HG03571 (cell line): ENCODE measurements around the gene ULK1.

Experiments used
- ATAC-seq: cut with Tn5 transposase; IDR thresholded peaks from one replicate; pipeline ENCODE4 v1.9.1; 2021; ENCODE audit not compliant: unreplicated experiment

The ULK1 gene

GRCh38 chr12:131918311-131919050 is 24.1 kb downstream of the ULK1 start:
- no peak for ATAC-seq

DNA sequence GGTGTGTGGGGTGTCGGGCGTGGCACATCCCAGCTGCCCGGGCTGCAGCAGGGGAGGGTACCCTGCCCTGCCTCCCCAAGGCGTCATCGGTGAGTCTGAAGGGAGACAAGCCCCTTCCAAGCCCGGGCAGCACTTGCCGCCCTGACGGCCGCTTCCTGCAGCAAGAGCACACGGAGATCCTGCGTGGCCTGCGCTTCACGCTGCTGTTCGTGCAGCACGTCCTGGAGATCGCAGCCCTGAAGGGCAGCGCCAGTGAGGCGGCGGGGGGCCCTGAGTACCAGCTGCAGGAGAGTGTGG is 24.6 kb downstream of the ULK1 start:
- ATAC-seq = no peak

DNA sequence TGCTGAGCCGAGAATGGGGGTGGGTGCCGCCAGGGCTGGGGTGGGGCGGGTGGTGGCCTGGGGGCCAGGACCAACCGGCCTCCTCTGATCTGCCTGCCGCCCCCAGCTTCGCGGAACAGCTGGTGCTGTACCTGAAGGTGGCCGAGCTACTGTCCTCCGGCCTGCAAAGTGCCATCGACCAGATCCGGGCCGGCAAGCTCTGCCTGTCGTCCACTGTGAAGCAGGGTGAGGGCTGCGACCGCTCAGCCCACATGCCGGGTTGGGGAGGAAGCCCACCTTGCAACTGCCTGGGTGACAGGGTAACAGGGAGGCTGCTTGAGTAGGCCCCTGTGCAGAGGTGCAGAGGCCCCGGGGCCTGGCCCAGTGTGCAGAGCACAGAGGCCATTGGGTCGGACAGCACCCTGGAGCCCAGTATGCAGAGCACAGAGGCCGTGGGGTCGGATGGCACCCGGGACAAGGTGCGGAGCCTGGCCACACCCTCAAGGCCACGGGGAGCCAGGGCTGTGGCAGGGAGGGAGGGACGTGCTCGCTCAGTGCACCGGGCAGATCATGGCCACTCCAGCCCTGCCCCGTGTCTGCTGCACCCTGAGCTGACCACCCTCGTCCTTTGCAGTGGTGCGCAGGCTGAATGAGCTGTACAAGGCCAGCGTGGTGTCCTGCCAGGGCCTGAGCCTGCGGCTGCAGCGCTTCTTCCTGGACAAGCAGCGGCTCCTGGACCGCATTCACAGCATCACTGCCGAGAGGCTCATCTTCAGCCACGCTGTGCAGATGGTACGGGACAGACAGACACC is 25.1 kb downstream of the ULK1 start:
- no peak for ATAC-seq

DNA sequence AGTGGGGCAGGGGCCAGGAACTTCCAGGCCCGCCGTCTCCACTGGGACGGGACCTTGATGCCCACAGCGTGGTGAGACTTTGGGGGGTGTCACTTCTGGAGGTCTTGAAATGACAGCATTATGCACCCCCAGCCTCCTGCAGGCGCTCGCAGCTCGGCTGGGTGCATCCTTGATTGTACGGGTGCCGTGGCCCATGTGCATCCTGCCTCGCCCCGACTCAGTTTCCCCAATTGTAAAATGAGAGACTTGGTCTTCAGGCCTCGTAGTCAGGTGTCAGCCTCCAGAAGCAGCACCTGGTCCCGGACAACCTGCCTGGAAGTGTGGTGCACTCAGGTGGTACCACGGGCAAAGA is 25.7 kb downstream of the ULK1 start:
- ATAC-seq = no peak

DNA sequence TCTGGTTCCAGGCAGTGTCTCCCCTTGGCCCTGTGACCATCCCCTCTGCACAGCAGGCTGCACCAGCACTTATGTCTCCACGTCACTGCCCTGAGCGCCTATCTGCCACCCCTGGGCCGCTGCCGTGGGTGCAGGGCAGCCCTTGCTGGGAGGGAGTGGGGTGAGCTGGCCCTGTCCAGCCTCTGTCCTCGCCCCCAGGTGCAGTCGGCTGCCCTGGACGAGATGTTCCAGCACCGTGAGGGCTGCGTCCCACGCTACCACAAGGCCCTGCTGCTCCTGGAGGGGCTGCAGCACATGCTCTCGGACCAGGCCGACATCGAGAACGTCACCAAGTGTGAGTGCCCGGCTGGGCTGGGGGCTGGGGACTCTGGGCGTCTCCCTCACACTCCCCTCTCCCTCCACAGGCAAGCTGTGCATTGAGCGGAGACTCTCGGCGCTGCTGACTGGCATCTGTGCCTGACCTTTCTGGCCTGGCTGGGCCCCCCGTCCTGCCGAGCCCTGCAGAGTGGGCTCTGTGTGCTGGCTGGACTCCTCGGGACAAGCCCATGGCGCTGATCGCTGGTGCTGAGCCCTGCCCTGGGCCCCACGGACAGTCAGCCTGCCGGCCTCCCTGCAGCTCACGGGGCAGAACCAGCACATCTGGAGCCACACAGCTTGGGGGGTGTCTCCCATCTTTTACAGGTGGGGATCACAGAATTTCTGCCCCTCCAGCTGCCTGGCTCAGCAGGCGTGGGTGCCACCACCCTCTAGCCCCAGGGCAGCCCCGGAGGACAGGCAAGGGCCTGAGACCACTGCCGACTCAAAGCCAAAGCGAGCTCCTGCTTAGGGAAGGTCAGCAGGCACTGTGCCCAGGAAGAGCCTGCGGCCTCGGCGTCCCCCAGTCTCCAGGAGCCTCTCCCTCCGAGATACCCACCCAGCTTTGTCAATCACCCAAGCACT is 26.7 kb downstream of the ULK1 start:
- no peak for ATAC-seq

- no peak for ATAC-seq
Observed at GRCh38 chr12:131921866-131922769, 27.7 kb downstream of the ULK1 start.

DNA sequence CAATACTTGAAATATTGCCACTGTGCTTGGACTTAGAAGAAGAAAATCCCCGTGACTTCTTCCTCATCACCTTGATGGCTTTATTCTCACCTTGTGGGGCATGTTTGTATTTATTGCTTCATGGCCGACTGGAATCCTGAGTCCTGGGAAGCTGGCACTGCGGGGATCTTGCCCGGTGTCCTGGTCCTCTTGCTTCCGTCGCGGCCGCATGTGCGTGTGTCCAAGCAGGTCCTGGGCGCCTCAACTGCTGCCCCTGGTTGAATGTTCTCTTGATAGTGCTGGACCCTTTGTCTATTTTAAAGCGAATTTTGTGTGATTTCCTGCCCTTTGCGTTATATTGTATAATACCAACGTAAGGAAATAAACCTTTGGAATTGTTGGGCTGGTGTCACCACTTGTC is 28.4 kb downstream of the ULK1 start:
- ATAC-seq = no peak

- peak; percentile 74 for ATAC-seq
Observed at GRCh38 chr12:131923260-131923659, 28.8 kb downstream of the ULK1 start.

DNA sequence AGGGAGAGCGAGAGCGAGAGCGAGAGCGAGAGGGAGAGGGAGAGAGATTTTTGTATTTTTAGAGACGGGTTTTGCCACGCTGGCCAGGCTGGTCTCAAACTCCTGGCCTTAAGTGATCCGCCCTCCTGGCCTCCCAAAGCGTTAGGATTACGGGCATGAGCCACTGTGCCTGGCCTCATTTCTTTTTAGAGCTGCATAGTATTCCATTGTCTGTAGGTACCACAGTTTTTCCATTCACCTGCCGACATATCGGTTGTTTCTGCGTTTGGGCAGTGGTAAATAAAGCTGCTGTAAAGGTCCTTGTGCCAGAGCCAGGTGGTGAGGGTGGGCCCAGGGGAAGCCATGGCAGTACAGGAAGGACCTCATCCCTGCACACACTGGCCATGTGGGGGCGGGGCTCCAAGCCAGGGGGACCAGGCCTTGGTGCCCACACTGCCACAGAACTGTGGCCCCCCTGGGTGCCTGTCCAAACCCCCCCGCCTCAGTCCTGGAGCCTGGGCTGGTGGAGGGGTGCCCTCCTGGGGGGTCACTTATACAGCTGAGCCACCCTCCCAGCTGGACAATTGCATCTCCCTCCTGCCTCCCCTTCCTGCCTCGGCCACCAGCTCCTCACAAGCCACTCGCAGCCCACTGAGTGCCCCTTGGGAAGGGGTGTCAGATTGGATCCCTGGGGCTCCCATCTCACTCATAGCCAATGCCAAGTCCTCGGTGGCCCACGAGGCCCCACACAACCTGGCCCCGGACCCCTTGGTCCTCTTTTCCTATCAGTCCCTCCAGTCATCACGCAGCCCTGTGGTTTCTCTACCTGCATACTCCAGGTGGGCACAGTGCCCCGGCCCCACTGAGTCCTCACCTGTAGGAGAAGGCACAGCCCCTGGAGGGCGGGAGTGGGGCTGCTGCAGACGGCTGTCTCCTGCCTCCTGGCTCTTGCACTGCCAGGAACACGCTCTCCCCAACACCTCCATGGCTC is 33.0 kb downstream of the ULK1 start:
- no peak for ATAC-seq

GRCh38 chr12:131928080-131928710 is 33.8 kb downstream of the ULK1 start:
- no peak for ATAC-seq

- peak; percentile 60 for ATAC-seq
Observed at GRCh38 chr12:131928711-131929580, 34.5 kb downstream of the ULK1 start, which contains the start of gene PUS1. PUS1 (plus strand) TSS chr12:131929276; CDS start chr12:131929723, 447 bp downstream.

- ATAC-seq = no peak
Observed at GRCh38 chr12:131929581-131930456, 35.4 kb downstream of the ULK1 start.

GRCh38 chr12:131930510-131930909 is 36.1 kb downstream of the ULK1 start:
- no peak for ATAC-seq

- ATAC-seq = no peak
Observed at GRCh38 chr12:131933387-131933786, 39.0 kb downstream of the ULK1 start.

DNA sequence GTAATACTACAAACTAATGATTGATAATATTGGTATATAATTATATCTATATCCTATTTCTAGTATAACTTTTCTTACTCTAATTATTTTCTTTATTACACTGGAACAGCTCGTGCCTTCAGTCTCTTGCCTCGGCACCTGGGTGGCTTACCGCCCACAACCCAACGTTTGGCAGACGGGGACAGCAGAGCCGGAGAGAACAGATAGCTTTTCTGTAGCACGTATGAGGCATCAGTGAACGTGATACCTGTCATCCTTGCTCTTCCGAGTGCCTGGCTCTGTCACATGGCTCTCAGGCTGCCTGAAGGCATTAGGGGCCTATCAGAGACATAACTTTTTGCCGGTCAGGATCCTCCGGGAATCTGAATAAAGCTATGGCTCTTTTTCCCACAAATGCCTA is 40.1 kb downstream of the ULK1 start:
- no peak for ATAC-seq

DNA sequence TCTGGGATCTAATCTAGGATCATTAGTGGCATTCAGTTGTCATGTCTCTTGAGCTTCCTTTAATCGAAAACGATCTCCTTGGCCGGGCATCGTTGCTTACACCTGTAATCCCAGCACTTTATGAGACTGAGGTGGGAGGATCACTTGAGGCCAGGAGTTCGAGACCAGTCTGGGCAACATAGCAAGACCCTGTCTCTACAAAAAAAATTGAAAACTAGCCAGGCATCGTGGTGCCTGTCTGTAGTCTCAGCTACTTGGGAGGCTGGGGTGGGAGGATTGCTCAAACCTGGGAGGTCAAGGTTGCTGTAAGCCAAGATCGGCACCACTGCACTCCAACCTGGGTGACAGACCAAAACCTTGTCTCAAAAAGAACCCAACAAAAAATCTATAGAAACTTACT is 43.7 kb downstream of the ULK1 start:
- no peak for ATAC-seq

- ATAC-seq = no peak
Observed at GRCh38 chr12:131939007-131939406, 44.6 kb downstream of the ULK1 start.
